Ishikawa (cell line): ENCODE results near the gene PLXNA4.

Source experiments
- CEBPB ChIP-seq: IDR thresholded peaks from 2 replicates; pipeline ENCODE4 v1.6.1; 2012
- CREB1 ChIP-seq: IDR thresholded peaks from 2 replicates; pipeline ENCODE4 v1.6.1; 2012; ENCODE audit warnings: low read depth
- EGR1 ChIP-seq: IDR thresholded peaks from 2 replicates; pipeline ENCODE4 v1.6.1; 2012
- EP300 ChIP-seq: IDR thresholded peaks from 2 replicates; pipeline ENCODE4 v1.6.1; 2012; ENCODE audit warnings: borderline replicate concordance
- FOXM1 ChIP-seq: IDR thresholded peaks from 2 replicates; pipeline ENCODE4 v1.6.1; 2012; ENCODE audit warnings: low read depth, borderline replicate concordance
- MAX ChIP-seq: IDR thresholded peaks from 2 replicates; pipeline ENCODE4 v1.6.1; 2012
- NFIC ChIP-seq: IDR thresholded peaks from 2 replicates; pipeline ENCODE4 v1.6.1; 2012
- RAD21 ChIP-seq: IDR thresholded peaks from 2 replicates; pipeline ENCODE4 v1.6.1; 2012; ENCODE audit warnings: low read depth
- REST ChIP-seq: IDR thresholded peaks from 2 replicates; pipeline ENCODE4 v1.6.1; 2012; ENCODE audit warnings: low read depth, mild to moderate bottlenecking
- TAF1 ChIP-seq: IDR thresholded peaks from 2 replicates; pipeline ENCODE4 v1.6.1; 2012; ENCODE audit warnings: low read depth, mild to moderate bottlenecking
- TCF12 ChIP-seq: IDR thresholded peaks from 2 replicates; pipeline ENCODE4 v1.6.1; 2012; ENCODE audit warnings: low read depth
- TEAD4 ChIP-seq: IDR thresholded peaks from 2 replicates; pipeline ENCODE4 v1.6.1; 2012
- USF1 ChIP-seq: IDR thresholded peaks from 2 replicates; pipeline ENCODE4 v1.6.1; 2012
- YY1 ChIP-seq: IDR thresholded peaks from 2 replicates; pipeline ENCODE4 v1.6.1; 2012; ENCODE audit warnings: low read depth
- ZBTB7A ChIP-seq: IDR thresholded peaks from 2 replicates; pipeline ENCODE4 v1.6.1; 2012; ENCODE audit warnings: low read depth

Gene PLXNA4

GRCh38 chr7:132618271-132618955 lies 42.1 kb upstream of the PLXNA4 start:
- TF ChIP-seq CREB1 (no peak), TAF1 (no peak), ZBTB7A (no peak), REST (no peak), YY1 (no peak), MAX (no peak), NFIC (no peak), FOXM1 (no peak), EGR1 (no peak), TEAD4 (no peak), EP300 (no peak), USF1 (no peak), CEBPB (no peak), RAD21 (no peak)

GRCh38 chr7:132614428-132615318 lies 38.4 kb upstream of the PLXNA4 start:
- no peak for TF ChIP-seq EP300
- no peak for TF ChIP-seq YY1
- no peak for TF ChIP-seq CREB1
- TF ChIP-seq NFIC = no peak
- no peak for TF ChIP-seq MAX
- no peak for TF ChIP-seq TEAD4
- TF ChIP-seq RAD21 = no peak
- no peak for TF ChIP-seq TCF12
- no peak for TF ChIP-seq USF1
- TF ChIP-seq FOXM1 = no peak
- TF ChIP-seq CEBPB = no peak
- no peak for TF ChIP-seq ZBTB7A
- no peak for TF ChIP-seq REST

GRCh38 chr7:132613737-132614136 lies 37.5 kb upstream of the PLXNA4 start:
- TF ChIP-seq YY1 (no peak), CREB1 (no peak), CEBPB (no peak)

- no peak for TF ChIP-seq RAD21
- no peak for TF ChIP-seq YY1
- no peak for TF ChIP-seq EP300
- TF ChIP-seq TAF1 = no peak
- no peak for TF ChIP-seq FOXM1
- no peak for TF ChIP-seq ZBTB7A
- no peak for TF ChIP-seq TCF12
- no peak for TF ChIP-seq CEBPB
- no peak for TF ChIP-seq REST
- no peak for TF ChIP-seq EGR1
Observed at GRCh38 chr7:132610995-132611394, 34.7 kb upstream of the PLXNA4 start.
